Measurements from ENCODE around the gene PDS5A.
"Not testable (repeated sequence)": the region's sequence is repeated elsewhere in the genome, so short reads cannot be mapped to it uniquely, and the experiment has no call there.

Gene PDS5A

GRCh38 chr4:39899291-39899690 is 78.4 kb downstream of the PDS5A start:
- DNase-seq (ENCODE audit: low spot score) = no peak

- DNase-seq (ENCODE audit: low spot score) = no peak
Measured at GRCh38 chr4:39898015-39898414, 79.7 kb downstream of the PDS5A start.

- no peak for DNase-seq (ENCODE audit: low spot score)
Measured at GRCh38 chr4:39893693-39894072, 84.0 kb downstream of the PDS5A start.

GRCh38 chr4:39892988-39893692 is 84.6 kb downstream of the PDS5A start:
- no peak for DNase-seq (ENCODE audit: low spot score)

GRCh38 chr4:39889226-39889625 is 88.5 kb downstream of the PDS5A start:
- no peak for DNase-seq (ENCODE audit: low spot score)

GRCh38 chr4:39888541-39888940 is 89.2 kb downstream of the PDS5A start:
- no peak for DNase-seq (ENCODE audit: low spot score)

- no peak for DNase-seq (ENCODE audit: low spot score)
Measured at GRCh38 chr4:39883646-39884045, 94.1 kb downstream of the PDS5A start.

- DNase-seq (ENCODE audit: low spot score) = no peak
Measured at GRCh38 chr4:39881789-39882188, 95.9 kb downstream of the PDS5A start.

- DNase-seq (ENCODE audit: low spot score) = no peak
Measured at GRCh38 chr4:39877971-39878370, 99.7 kb downstream of the PDS5A start.

GRCh38 chr4:39873823-39874222 is 103.9 kb downstream of the PDS5A start:
- DNase-seq (ENCODE audit: low spot score) = no peak

- no peak for DNase-seq (ENCODE audit: low spot score)
Measured at GRCh38 chr4:39865280-39865679, 112.4 kb downstream of the PDS5A start.

GRCh38 chr4:39864391-39864790 is 113.3 kb downstream of the PDS5A start:
- DNase-seq (ENCODE audit: low spot score) = no peak

GRCh38 chr4:39860804-39861203 is 116.9 kb downstream of the PDS5A start:
- no peak for DNase-seq (ENCODE audit: low spot score)

GRCh38 chr4:39855909-39856512 is 121.7 kb downstream of the PDS5A start:
- DNase-seq (ENCODE audit: low spot score) = no peak

GRCh38 chr4:39852636-39853035 is 125.1 kb downstream of the PDS5A start:
- no peak for DNase-seq (ENCODE audit: low spot score)

GRCh38 chr4:39850727-39851126 is 127.0 kb downstream of the PDS5A start:
- no peak for DNase-seq (ENCODE audit: low spot score)

GRCh38 chr4:39846705-39847104 is 131.0 kb downstream of the PDS5A start:
- no peak for DNase-seq (ENCODE audit: low spot score)

GRCh38 chr4:39846120-39846519 is 131.6 kb downstream of the PDS5A start:
- no peak for DNase-seq (ENCODE audit: low spot score)

- DNase-seq (ENCODE audit: low spot score) = no peak
Measured at GRCh38 chr4:39841894-39842293, 135.8 kb downstream of the PDS5A start.

GRCh38 chr4:39840516-39840915 is 137.2 kb downstream of the PDS5A start:
- DNase-seq (ENCODE audit: low spot score) = not testable (repeated sequence)

- no peak for DNase-seq (ENCODE audit: low spot score)
Measured at GRCh38 chr4:39840027-39840426, 137.7 kb downstream of the PDS5A start.

GRCh38 chr4:39838431-39838830 is 139.3 kb downstream of the PDS5A start:
- not testable (repeated sequence) for DNase-seq (ENCODE audit: low spot score)

- no peak for DNase-seq (ENCODE audit: low spot score)
Measured at GRCh38 chr4:39834269-39834668, 143.4 kb downstream of the PDS5A start.

GRCh38 chr4:39825741-39826231 is 151.9 kb downstream of the PDS5A start:
- no peak for DNase-seq (ENCODE audit: low spot score)

Data from putamen (tissue), 1 donor.